Measurements from ENCODE around the gene MRFAP1.

MRFAP1 gene

GRCh38 chr4:6605114-6605513 lies 35.4 kb upstream of the MRFAP1 start:
- in situ Hi-C loops (cut with MboI; ENCODE audit: low sequenced_read_pairs), result no loop called here
- no peaks in the 10 kb centered on the region for H3K4me1 ChIP-seq
- H3K27me3 ChIP-seq (ENCODE audit: low read depth), result no peaks in the 10 kb centered on the region
- H3K36me3 ChIP-seq (replicated peaks), result no peaks in the 10 kb centered on the region; the same call in 1 of the 2 replicates
- no peak overlapping the region for H3K4me3 ChIP-seq
- no peak for DNase-seq (ENCODE audit: low spot score in 2 of 2)
- peaks cover 4% of the 10 kb centered on the region; the same call in 1 of the 2 replicates for H3K9me3 ChIP-seq

GRCh38 chr4:6605605-6606004 lies 34.9 kb upstream of the MRFAP1 start:
- Histone ChIP-seq H3K9me3 (peaks cover 4% of the 10 kb centered on the region; the same call in 1 of the 2 replicates), H3K27me3 (ENCODE audit: low read depth) (no peaks in the 10 kb centered on the region), H3K36me3 (replicated peaks) (no peaks in the 10 kb centered on the region; the same call in 1 of the 2 replicates), H3K4me3 (no peak overlapping the region), H3K4me1 (no peaks in the 10 kb centered on the region)
- no peak for DNase-seq (ENCODE audit: low spot score in 2 of 2)
- in situ Hi-C loops (cut with MboI; ENCODE audit: low sequenced_read_pairs), result no loop called here

- H3K4me1 ChIP-seq, result no peaks in the 10 kb centered on the region
- H3K36me3 ChIP-seq (replicated peaks), result no peaks in the 10 kb centered on the region; the same call in 1 of the 2 replicates
- no peak for DNase-seq (ENCODE audit: low spot score in 2 of 2)
- no peak overlapping the region for H3K4me3 ChIP-seq
- H3K9me3 ChIP-seq, result peaks cover 4% of the 10 kb centered on the region; the same call in 1 of the 2 replicates
- H3K27me3 ChIP-seq (ENCODE audit: low read depth), result no peaks in the 10 kb centered on the region
- in situ Hi-C loops (cut with MboI; ENCODE audit: low sequenced_read_pairs), result no loop called here
Observed at GRCh38 chr4:6606465-6607235, 33.8 kb upstream of the MRFAP1 start.

GRCh38 chr4:6607368-6608055 lies 33.0 kb upstream of the MRFAP1 start:
- Histone ChIP-seq H3K36me3 (replicated peaks) (no peaks in the 10 kb centered on the region; the same call in 1 of the 2 replicates), H3K27me3 (ENCODE audit: low read depth) (no peaks in the 10 kb centered on the region), H3K4me1 (no peaks in the 10 kb centered on the region), H3K9me3 (peaks cover 4% of the 10 kb centered on the region; the same call in 1 of the 2 replicates), H3K4me3 (no peak overlapping the region)
- in situ Hi-C loops (cut with MboI; ENCODE audit: low sequenced_read_pairs), result no loop called here
- DNase-seq (ENCODE audit: low spot score in 2 of 2), result no peak

GRCh38 chr4:6608758-6609414 lies 31.6 kb upstream of the MRFAP1 start:
- DNase-seq (ENCODE audit: low spot score in 2 of 2), result no peak
- in situ Hi-C loops (cut with MboI; ENCODE audit: low sequenced_read_pairs), result no loop called here
- Histone ChIP-seq H3K27me3 (ENCODE audit: low read depth) (no peaks in the 10 kb centered on the region), H3K36me3 (replicated peaks) (no peaks in the 10 kb centered on the region; the same call in 1 of the 2 replicates), H3K4me3 (no peak overlapping the region), H3K4me1 (no peaks in the 10 kb centered on the region), H3K9me3 (peaks cover 4% of the 10 kb centered on the region; the same call in 1 of the 2 replicates)

- H3K36me3 ChIP-seq (replicated peaks), result no peaks in the 10 kb centered on the region; the same call in 1 of the 2 replicates
- no peak for DNase-seq (ENCODE audit: low spot score in 2 of 2)
- no peak overlapping the region for H3K4me3 ChIP-seq
- no peaks in the 10 kb centered on the region for H3K27me3 ChIP-seq (ENCODE audit: low read depth)
- in situ Hi-C loops (cut with MboI; ENCODE audit: low sequenced_read_pairs), result no loop called here
- no peaks in the 10 kb centered on the region for H3K4me1 ChIP-seq
- peaks cover 4% of the 10 kb centered on the region; the same call in 1 of the 2 replicates for H3K9me3 ChIP-seq
Observed at GRCh38 chr4:6609415-6610079, 30.9 kb upstream of the MRFAP1 start.

GRCh38 chr4:6610856-6611430 lies 29.5 kb upstream of the MRFAP1 start:
- Histone ChIP-seq H3K4me1 (no peaks in the 10 kb centered on the region), H3K9me3 (no peaks in the 10 kb centered on the region), H3K27me3 (ENCODE audit: low read depth) (no peaks in the 10 kb centered on the region), H3K4me3 (no peak overlapping the region), H3K36me3 (replicated peaks) (no peaks in the 10 kb centered on the region)
- no peak for DNase-seq (ENCODE audit: low spot score in 2 of 2)
- in situ Hi-C loops (cut with MboI; ENCODE audit: low sequenced_read_pairs), result no loop called here

GRCh38 chr4:6612961-6613675 lies 27.4 kb upstream of the MRFAP1 start:
- Histone ChIP-seq H3K4me3 (no peak overlapping the region), H3K27me3 (ENCODE audit: low read depth) (no peaks in the 10 kb centered on the region), H3K9me3 (no peaks in the 10 kb centered on the region), H3K36me3 (replicated peaks) (no peaks in the 10 kb centered on the region), H3K4me1 (no peaks in the 10 kb centered on the region)
- no peak for DNase-seq (ENCODE audit: low spot score in 2 of 2)
- in situ Hi-C loops (cut with MboI; ENCODE audit: low sequenced_read_pairs), result no loop called here

- Histone ChIP-seq H3K9me3 (no peaks in the 10 kb centered on the region), H3K4me1 (no peaks in the 10 kb centered on the region), H3K36me3 (replicated peaks) (no peaks in the 10 kb centered on the region), H3K27me3 (ENCODE audit: low read depth) (no peaks in the 10 kb centered on the region), H3K4me3 (no peak overlapping the region)
- in situ Hi-C loops (cut with MboI; ENCODE audit: low sequenced_read_pairs), result no loop called here
- DNase-seq (ENCODE audit: low spot score in 2 of 2), result no peak
Observed at GRCh38 chr4:6613676-6614651, 26.5 kb upstream of the MRFAP1 start.

GRCh38 chr4:6614701-6615230 lies 25.7 kb upstream of the MRFAP1 start:
- H3K9me3 ChIP-seq, result no peaks in the 10 kb centered on the region
- H3K27me3 ChIP-seq (ENCODE audit: low read depth), result no peaks in the 10 kb centered on the region
- DNase-seq (ENCODE audit: low spot score in 2 of 2), result no peak
- no peak overlapping the region for H3K4me3 ChIP-seq
- H3K4me1 ChIP-seq, result no peaks in the 10 kb centered on the region
- in situ Hi-C loops (cut with MboI; ENCODE audit: low sequenced_read_pairs), result no loop called here
- H3K36me3 ChIP-seq (replicated peaks), result no peaks in the 10 kb centered on the region

GRCh38 chr4:6616087-6616995 lies 24.1 kb upstream of the MRFAP1 start:
- Histone ChIP-seq H3K9me3 (no peaks in the 10 kb centered on the region), H3K36me3 (replicated peaks) (no peaks in the 10 kb centered on the region), H3K27me3 (ENCODE audit: low read depth) (no peaks in the 10 kb centered on the region), H3K4me1 (no peaks in the 10 kb centered on the region), H3K4me3 (no peak overlapping the region)
- in situ Hi-C loops (cut with MboI; ENCODE audit: low sequenced_read_pairs), result no loop called here
- no peak for DNase-seq (ENCODE audit: low spot score in 2 of 2)
